Measurements from ENCODE around the gene KIF17.

The KIF17 gene

GRCh38 chr1:20657024-20657423 is 60.8 kb downstream of the KIF17 start:
- DNase-seq = no peak

DNA sequence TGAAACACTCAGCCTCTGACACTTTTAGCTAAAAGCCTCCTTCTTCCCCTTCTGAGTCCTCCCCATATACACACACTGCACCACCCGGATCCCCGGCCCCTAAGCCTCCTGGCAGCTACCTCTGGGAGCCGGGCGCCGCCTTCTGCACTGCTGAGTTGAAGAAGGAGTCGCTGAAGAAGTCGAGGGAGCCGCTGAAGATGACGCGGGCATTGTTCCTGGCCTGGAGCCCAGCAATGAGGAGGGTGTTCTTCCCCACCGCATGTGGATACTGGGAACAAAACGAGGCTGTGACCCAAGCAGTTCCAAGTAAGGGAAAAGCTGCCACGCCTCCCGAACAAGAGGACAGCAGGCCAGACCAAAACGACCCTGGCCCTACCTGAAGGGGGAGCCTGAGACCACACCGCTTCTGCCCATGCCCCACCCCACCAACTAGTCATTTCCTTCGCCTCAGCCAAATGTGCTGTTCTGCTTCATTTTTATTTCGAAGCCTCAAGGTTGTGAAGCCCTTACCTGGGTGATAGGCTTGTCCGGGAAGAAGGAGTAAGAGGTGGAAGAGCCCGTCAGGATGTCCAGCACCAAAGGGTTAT is 63.6 kb downstream of the KIF17 start:
- DNase-seq = no peak

GRCh38 chr1:20652300-20652699 is 65.5 kb downstream of the KIF17 start:
- no peak for DNase-seq

DNA sequence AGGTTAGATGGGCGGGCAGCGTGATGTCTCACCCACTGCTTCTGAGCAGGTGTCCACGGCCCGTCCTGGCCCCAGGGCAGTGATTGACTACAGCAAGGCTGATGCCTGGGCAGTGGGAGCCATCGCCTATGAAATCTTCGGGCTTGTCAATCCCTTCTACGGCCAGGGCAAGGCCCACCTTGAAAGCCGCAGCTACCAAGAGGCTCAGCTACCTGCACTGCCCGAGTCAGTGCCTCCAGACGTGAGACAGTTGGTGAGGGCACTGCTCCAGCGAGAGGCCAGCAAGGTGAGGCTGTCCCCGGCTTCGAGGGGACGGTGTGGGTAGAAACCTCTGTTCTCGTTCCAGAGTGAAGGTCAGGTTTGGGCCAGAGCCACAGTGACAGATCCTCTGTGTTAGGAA is 68.9 kb downstream of the KIF17 start:
- no peak for DNase-seq

DNA sequence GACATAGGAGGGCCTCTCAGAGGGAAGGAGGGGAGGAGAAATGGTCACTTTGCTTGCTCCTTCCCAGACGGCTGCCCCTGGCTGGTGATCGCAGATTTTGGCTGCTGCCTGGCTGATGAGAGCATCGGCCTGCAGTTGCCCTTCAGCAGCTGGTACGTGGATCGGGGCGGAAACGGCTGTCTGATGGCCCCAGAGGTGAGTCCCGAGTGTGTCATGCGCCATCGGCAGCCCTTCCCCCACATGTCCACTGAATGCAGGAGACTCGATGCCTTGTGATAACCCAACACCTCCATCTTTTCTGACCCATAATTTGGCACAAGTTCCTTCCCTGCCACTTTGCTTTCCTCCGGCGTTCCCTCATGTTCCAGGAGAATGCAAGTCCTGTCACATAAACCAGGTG is 69.4 kb downstream of the KIF17 start:
- no peak for DNase-seq

DNA sequence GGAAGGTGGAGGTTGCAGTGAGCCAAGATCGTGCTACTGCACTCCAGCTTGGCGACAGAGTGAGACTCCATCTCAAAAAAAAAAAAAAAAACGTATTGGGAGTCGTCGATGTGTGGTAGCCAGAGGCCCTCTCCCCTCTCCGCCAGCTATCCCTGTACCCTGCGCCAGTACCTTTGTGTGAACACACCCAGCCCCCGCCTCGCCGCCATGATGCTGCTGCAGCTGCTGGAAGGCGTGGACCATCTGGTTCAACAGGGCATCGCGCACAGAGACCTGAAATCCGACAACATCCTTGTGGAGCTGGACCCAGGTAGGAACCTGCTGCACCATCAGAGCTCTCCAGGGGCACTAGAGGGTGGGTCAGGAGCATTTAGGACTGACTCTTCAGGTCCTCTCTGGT is 72.4 kb downstream of the KIF17 start:
- no peak for DNase-seq

GRCh38 chr1:20644416-20644815 is 73.4 kb downstream of the KIF17 start:
- no peak for DNase-seq

- DNase-seq = no peak
Measured at GRCh38 chr1:20643080-20643479, 74.7 kb downstream of the KIF17 start.

DNA sequence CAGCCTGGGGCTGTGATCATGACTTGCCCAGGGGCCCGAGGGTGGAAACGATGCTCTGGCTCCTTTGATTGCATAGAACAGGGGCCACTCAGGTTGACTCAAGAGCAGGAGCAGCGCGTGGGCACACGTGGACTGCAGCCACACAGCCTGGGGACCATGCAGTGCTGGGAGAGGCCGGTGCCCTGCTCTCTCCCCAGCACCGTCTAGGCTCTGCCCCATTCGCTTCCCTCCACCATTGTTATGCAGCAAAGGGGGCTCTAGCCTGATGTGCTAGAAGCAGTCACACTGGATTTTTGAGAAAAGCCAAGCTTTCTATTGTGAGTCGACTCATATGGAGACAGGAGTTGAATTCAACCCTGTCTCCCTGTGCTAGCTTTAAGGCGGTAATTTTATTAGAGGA is 75.8 kb downstream of the KIF17 start:
- no peak for DNase-seq

DNA sequence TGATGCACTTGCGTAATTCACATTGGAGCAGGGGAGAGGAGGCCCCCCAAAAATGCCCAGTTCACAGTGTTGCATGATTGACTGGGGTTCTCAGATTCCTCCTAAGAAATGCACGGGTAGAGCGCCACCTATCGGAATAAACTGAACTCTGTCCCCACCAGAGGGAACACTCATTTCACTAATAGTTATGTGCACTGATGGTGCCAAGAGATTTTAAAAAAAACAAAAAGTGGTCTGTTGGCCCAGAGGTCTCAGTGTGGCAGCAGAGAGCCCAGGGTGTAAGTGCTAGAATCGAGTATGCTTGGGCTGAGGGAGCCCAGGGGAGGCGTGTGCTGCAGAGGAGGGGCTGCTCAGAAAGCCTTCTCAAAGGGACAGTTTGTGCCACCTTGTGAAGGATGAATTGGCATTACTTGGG is 77.6 kb downstream of the KIF17 start:
- peak; percentile 15 to 61 (median 53) for DNase-seq

DNA sequence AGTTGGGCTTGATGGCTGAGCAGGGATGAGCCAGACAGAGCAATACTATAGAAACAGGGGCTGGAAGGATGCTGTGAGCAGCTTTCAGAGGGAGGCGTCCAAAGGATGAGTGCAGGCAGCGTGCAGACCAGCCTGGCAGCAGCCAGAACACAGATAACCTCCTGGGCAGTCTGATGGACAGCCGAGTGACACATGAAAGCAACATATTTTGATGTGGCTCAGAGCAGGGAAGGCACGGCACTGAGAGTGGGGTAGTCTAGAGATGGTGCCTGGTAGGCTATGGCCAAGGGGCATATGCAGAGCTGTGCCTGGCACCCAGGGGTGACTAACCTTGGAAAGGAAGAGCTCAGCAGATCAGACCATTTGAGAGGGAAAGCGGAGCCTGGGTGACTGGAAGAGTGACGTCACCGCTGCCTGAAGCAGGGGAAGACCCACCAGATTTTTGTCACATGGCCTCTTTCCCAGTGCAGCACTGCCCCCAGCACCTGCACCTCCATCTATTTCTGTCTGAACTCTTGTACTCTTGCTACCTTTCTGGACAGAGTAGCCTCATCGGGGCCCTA is 80.9 kb downstream of the KIF17 start:
- no peak for DNase-seq

GRCh38 chr1:20634594-20635084 is 83.2 kb downstream of the KIF17 start:
- DNase-seq = peak; percentile 31 to 65 (median 64)

- DNase-seq = no peak
Measured at GRCh38 chr1:20634065-20634593, 83.7 kb downstream of the KIF17 start.

GRCh38 chr1:20633190-20634064 is 84.4 kb downstream of the KIF17 start, which contains the start of gene PINK1:
Gene PINK1 (plus strand): TSS chr1:20633458. CDS start chr1:20633549, 91 bp downstream.
- peak; percentile 79 to 88 (median 84) for DNase-seq

GRCh38 chr1:20632386-20632785 is 85.4 kb downstream of the KIF17 start:
- DNase-seq = no peak

DNA sequence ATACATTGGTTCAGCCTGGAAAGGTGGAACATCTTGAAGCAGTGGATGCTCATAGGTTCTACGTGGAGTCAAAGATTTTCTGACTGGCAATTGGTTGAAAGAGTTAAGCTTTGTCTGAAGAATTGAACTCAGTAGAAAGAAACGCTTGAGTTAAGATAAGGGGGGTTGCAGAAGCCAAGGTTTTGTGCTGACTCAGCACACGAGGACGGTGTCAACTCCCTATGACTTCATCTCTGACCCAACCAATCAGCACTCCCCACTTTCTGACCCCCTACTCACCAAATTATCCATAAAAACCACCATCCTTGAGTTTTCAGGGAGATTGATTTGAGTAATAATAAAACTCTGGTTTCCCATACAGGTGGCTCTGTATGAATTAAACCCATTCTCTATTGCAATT is 87.1 kb downstream of the KIF17 start:
- DNase-seq = no peak

DNA sequence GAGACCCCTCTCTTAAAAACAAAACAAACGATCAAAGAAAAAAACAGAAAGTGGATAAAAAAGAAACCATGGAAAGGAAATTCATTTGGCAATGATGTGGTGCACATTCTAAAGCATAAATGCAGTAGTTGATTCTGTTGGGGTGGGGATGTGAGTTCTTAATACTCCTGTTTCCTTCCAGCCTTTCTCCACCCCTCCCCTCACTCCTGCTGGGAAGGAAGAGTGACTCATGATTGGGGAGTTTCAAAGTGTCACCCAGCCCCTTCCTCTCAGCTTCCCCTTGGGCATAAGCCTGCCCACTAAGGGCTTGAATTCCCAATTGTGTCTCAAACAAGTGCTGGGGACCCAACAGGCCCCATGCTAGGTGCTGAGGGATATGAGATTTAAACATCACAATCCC is 91.3 kb downstream of the KIF17 start:
- DNase-seq = no peak

- DNase-seq = no peak
Measured at GRCh38 chr1:20626098-20626427, 91.7 kb downstream of the KIF17 start.

DNA sequence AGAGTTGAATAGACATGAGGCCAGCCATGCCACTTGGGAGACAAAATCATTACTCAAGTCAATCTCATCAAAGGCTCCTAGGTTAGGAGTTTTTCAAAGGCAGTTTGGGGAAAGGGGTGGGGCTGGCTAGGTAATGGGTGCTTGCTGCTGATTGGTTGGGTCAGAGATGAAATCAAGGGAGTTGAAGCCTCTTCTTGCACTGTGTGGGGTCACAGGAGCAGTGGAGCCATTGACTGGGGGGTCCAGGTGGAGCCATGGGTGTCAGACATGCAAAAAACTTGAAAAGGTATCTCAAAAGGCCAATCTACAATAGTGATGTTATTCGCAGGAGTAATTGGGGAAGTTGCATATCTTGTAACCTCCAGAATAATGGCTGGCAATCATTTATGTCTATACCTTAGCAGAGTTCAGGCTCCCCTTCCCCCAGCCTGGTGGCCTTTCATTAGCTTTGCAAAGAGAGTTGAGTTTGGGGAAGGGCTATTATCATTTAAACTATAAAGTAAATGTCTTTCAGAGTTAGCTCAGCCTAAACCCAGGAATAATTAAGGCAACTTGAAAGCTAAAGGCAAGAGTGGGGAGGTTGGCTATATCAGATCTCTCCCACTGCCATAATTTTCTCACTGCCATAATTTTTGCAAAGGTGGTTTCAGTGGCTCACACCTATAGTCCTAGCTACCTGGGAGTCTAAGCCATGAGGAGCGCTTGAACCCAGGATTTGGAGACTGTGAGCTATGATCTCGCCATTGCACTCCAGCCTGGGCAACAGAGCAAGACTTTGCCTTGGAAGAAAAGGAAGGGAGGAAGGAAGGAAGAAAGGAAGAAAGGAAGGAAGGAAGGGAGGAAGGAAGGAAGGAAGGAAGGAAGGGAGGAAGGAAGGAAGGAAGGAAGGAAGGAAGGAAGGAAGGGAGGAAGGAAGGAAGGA is 92.4 kb downstream of the KIF17 start:
- DNase-seq = no peak

- no peak for DNase-seq
Measured at GRCh38 chr1:20624709-20625108, 93.1 kb downstream of the KIF17 start.

- DNase-seq = no peak
Measured at GRCh38 chr1:20621012-20621411, 96.8 kb downstream of the KIF17 start.

GRCh38 chr1:20619999-20620398 is 97.8 kb downstream of the KIF17 start:
- no peak for DNase-seq

DNA sequence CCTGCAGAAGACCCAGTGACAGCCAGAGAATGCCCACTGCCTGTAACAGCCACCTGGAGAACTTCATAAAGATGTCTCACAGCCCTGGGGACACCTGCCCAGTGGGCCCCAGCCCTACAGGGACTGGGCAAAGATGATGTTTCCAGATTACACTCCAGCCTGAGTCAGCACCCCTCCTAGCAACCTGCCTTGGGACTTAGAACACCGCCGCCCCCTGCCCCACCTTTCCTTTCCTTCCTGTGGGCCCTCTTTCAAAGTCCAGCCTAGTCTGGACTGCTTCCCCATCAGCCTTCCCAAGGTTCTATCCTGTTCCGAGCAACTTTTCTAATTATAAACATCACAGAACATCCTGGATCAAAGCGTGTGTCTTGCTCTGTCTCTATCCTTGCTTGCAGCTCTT is 99.3 kb downstream of the KIF17 start:
- no peak for DNase-seq
